Suppressor macrophage treated with lipopolysaccharide for 1 hour (primary cell): ENCODE data around the gene CBFA2T3.
"Not testable (repeated sequence)": the region's sequence is repeated elsewhere in the genome, so short reads cannot be mapped to it uniquely, and the experiment has no call there.

Experiments
- DNase-seq, 3 donors: peaks; one replicate each; pipeline ENCODE4 v3.0.0-alpha.2; 2020 to 2022

CBFA2T3 gene

DNA sequence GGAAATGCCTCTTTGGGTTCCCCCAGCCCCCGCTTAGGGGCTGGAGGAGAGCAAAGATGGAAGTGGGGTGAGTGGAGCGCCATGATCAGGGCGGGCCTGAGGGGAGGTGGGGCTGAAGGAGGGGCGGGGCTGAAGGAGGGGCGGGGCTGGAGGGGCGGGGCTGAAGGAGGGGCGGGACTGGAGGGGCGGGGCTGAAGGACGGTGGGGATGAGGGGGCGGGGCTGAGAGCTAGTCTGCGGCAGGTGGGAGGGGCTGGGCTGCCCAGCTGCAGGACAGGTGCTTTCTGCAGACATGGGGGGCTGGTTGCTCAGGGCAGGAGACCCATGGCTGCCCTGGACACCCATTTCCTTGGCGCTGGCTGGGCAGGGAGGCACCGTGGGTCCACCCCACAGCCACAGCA is 71.4 kb downstream of the CBFA2T3 start:
- peak in 2 of 3 donors; percentile 20 to 63 for DNase-seq

DNA sequence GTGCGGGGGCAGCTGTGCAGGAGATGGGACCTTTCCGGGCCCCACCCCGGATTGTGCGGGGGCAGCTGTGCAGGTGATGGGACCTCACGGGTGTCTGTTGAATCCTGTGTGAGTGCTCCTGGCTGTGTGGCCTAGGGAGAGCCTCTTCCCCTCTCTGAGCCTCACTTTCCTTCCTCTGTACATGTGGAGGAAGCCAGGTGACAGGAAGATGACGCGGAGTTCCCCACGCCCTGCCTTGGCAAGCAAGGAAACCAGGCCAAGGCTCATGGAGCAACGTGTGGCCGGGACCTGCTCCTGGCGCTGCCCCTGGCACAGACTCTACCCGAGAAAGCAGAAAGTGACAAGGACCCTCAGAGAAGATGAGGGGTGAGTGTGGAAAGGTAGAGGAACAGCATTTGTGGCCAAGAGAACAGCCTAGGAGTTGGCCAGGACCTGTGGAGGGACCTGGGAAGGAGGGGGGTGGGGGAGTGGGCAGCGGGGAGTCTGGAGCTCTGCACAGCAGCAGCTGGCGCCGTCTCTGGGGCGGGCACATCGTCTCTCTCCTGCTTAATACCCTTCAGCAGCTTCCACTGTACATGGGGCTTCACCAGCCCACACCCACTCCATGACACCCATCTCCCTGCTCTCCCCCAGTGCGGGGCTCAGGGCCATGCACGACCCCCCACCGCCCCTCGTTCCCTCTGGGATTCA is 72.2 kb downstream of the CBFA2T3 start:
- no peak for DNase-seq

DNA sequence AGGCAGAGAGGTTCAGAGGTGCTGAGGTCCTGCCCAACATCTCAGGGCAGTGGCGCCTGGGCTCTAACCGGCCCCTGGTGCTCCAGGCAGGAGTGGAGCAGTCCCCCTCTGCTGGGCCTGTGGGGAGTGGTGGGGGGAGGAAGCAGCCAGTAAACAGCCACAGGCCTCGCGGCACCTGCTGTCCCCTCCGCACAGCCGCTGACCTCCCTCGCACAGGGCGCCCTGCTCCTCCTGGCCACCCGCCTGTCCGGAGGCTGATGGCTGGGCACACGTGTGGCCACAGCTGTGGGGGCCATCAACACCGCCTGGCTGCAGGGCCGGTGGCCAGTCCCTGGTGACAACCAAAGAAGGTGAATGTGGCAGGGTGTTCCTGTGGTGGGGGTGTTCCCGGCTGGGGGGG is 73.7 kb downstream of the CBFA2T3 start:
- no peak for DNase-seq

DNA sequence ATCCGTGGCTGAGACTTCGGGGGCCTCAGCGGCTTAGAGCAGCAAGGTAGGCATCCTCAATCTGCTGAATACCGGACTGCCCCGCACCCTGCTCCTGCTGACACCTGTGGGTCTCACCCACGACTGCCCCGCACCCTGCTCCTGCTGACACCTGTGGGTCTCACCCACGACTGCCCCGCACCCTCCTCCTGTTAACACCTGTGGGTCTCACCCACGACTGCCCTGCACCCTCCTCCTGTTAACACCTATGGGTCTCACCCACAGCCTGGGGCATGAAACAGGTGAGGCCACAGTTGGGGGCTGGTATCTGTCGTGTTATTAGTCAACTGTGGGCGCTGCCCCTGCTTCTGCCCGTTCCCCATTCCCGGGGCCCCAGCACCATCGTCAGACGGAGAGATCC is 74.3 kb downstream of the CBFA2T3 start:
- DNase-seq = no peak

DNA sequence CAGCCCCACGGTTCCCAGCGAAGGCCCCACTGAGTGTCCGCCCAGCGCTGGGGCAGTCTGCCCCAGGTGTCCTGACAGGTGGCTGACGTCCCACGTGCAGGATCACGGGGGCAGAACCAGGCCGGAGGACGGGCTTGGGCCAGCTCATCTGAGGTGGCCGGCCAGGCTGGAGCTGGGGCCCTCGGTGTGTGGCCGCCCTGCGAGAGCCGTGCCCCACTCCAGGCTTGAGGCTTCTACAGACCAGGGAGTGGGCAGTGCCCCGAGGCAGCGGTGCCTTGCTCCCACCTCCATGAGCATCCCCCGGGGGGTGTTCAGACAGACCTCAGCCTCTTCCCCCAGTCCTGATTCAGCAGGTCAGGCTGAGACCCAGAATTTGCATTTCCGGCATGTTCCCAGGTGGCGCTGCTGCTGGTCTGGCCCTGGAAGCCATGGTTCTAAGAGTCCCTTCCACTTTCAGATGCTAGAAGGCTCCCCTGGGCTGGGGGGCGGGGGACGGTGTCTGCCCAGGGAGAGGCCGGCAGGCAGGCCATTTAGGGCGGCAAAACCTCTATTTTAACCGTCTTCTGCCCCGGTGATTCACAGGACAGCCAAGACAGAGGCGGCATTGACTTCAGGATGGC is 75.2 kb downstream of the CBFA2T3 start:
- no peak for DNase-seq

DNA sequence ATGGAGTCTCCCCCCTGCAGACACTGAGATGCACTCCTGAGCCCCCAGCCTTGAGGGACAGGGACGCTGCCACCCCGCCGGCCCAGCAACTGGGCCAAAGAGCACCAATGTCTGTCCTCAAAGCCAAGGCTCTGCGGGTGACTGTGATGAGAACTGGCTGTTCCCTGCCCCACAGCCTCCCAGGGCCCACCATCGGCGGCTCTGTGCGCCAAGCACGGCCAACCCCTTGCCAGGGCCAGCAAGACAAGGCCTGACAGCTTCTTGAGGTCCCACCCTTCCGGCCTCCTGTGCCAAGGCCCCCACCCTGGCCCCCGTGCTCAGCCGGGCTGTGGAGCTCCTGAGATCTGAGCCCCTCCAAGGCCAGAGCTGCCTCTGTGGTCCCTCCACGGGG is 76.3 kb downstream of the CBFA2T3 start:
- no peak for DNase-seq

DNA sequence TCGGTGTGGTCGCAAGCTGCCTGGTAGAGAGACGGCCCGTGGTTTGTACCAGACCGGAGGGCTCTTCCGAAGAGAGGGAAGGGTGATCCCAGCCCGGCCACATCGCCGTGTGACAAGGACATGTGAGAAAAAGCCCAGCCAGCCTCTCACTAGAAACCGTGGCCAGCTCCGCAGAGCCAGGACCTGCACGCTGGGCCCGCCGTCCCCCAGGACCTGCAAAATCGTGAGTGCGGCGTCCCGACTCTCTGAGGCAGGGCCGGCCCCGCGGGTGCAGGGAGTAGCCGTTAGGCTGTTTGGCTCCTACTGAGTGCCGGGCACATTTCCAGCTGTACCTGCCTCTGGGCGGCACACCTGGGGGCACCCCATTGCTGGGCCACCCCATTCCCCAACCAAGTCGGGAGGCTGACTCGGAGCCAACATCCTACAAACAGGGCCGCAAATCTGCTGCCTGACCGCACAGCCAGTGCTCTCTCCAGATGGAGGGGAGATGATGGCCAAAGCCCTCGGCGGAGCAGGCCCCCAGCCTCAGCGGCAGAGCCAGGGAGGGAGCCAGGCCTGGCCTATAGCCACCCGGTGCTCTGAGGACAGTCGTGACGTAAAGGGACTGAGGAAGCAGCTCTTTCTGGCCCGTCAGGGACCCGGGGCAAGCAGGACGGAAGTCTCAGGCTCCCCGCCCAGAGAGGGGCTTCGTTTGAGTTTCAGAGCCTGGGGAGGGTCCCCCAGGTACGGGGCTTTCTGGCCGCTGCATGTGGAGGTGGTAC is 76.9 kb downstream of the CBFA2T3 start:
- no peak for DNase-seq

DNA sequence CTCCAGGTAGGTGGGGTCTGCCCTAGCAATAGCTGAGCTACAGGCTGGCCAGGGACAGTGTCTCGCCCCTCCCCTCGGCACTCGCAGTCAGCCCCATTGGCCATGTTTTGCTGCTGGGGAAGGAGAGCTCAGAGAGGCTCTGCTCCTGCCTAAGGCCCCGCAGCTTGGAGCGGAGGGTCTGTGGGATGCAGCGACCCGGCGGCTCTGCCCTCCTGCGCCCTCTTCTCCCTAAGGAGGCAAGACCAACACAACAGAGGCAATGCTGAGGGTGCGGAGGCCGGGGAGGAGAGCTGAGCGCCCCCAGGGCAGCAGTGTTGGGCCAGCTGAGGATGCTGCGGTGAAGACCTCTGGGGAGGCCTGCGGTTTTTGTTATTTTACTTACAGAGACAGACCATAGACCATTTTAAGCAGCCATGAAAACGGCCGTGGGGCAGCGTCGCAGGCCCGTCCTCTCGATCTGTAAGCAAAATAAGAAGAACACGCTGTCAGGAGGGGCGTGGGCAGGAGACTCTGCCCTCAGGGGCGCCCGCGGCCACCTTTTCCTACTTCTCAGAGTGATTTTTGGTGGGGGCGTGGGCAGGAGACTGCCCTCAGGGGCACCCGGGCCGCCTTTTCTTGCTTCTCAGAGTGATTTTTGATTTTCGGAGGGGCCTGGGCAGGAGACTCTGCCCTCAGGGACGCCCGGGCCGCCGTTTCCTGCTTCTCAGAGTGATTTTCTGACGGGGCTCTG is 79.1 kb downstream of the CBFA2T3 start:
- no peak for DNase-seq

DNA sequence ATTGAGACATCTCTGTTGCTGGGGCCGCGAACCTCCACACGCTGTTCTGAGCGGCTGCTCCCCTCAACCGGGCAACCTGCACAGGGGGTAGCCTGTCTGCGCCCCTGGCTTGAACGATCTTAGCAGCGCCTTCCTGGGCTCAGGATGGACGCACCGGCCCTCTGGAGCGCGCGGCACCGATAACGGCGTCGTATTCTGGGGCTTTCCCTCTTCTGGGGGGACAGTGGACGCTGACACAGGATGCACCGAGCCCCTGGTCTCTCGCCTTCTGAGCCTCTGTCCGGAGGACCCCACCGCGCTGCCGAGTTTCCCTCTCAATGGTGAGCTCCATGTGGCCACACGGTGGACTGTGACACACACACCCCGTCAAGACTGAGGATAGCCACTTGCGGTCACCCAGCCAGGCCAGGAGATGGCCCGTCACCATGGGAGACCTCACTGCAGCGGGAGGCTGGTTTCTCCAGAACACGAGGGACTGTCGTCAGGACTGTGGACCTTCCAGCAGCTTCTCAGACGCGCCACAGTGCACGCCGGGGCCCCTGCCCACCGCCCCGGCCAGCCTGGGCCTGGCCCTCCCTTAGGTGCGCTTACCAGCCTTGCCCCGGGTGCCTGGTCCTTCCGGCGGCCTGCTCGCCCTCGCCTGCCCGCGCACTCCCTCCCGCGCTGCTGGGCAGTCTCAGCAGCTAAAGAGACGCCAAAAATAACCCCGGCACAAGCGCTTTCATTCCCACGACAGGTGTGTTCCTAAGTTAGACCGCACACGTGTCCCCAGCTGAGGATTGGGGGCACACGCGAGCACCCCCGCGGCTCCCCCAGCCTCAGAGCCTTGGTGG is 80.6 kb downstream of the CBFA2T3 start:
- DNase-seq = no peak

DNA sequence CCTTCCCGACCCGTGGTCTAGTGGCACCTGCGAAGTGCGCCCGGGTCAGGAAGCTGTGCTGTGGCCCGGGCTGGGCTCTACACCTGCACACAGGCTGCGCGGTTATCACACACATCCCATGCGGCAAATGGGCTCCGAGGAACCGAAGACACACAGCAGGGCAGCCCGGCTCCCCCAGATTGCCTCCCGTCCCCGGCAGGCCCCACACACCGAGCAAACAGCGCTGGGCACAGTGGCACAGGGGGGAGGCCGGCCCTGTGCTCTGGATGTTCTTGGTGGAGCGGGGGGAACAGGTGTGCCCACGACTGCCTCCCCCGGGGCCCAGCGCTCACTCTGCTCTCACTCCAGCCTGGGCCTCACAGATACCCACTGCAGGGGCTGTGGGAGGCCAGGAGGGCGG is 81.7 kb downstream of the CBFA2T3 start:
- no peak for DNase-seq

DNA sequence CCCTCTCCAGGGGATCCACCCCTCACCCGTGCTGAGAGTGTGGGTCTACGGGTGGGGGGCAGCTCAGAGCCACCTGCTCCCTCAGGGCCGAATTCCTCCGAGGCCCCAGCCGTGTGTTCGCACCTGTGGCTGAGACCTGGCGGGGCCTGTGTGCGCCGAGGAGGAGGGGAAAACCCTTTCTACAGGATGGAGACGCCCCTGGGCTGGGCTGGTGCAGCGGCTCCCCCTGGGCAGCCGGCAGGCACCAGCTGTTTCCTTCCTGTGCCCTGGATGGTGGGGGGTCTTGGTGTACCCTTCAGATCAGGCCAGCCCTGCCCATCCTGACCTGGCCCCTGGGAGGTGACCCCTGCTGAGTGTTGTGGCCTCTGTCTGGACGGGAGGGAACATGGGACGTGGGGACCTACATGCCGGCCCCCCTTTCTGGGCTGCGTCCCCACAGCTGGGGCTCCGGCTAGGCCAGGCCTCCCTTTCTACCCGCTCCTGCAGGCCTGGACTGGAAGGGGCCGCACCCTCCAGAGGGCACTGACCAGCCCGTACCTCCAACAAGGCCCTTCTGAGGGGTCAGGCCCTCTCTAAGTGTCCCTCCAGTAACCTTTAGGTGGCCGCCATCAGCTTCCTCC is 82.2 kb downstream of the CBFA2T3 start:
- DNase-seq = no peak

DNA sequence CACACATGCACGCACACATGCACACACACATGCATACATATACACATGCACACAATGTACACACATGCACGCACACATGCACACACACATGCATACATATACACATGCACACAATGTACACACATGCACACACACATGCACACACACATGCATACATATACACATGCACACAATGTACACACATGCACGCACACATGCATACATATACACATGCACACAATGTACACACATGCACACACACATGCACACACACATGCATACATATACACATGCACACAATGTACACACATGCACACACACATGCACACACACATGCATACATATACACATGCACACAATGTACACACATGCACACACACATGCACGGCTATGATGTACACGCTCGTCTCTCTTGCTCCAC is 82.7 kb downstream of the CBFA2T3 start:
- DNase-seq = not testable (repeated sequence)

DNA sequence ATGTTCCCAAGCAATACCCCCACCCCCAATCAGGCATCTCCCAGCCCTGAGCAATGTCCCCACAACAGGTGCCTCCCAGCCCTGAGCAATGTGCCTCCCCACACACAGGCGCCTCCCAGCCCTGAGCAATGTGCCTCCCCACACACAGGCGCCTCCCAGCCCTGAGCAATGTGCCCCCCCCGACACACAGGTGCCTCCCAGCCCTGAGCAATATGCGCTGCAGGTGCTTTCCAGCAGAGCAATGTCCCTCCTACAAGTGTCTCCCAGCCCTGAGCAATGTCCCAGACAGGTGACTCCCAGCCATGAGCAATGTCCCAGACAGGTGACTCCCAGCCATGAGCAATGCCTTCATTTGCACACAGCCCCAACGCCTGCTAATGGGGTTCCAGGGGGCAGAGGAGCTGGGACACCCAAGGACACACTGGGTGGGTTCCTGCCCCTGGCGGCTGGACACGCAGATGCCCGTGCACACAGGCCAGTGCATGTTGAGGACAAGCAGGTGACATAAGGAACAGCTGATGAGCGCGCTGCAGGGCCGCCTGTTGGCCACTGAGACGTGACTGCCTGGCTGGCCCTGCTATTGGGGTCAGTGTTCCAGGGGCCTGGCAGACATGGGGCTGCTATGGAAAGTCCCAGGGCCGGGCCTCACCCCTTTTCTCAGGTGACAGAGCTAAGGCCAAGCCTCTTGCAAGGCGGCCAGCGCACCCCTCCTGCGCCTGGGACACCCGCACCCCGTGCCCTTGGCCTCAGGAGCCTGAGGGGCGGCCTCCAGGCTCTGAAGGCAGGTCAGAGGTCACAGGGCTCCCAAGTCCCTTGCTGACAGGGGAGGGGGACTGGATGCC is 83.7 kb downstream of the CBFA2T3 start:
- DNase-seq = no peak

DNA sequence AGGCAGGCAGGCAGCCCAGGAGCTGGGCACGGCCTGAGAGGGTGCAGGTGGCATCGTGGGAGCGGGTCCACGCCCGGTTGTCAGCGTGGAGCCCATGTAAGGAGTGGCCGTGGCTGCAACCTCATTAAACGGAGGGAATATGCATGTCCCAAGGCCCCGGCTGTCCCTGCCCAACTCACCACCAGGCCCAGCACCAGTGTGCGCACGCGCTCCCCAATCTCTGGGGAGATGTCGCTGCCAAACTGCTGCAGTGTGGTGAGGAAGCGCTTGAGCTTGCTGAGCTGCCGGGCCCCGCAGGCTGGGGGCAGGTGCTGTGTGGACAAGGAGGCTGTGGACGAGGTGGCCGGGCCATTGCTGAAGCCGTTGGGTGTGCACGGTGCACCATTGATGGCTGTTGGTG is 84.9 kb downstream of the CBFA2T3 start:
- DNase-seq = no peak

DNA sequence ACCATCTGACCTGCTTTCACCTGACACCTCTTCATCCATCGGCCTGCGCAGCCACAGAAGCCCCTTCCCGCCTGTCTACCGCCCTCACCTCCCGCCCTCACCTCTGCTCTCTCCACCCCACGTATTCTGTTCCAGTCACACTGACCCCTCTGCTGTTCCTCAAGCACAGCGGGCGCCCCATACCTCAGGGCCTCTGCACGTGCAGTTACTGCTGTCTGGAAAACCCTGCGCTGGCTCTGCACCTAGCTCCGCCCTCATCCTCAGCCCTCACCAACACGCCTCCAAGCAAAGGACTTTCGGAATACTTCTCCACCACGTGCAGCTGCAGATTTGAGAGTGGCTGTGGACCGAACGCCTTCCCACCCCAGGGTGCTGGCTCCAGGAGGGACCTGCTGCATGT is 85.9 kb downstream of the CBFA2T3 start:
- no peak for DNase-seq

DNA sequence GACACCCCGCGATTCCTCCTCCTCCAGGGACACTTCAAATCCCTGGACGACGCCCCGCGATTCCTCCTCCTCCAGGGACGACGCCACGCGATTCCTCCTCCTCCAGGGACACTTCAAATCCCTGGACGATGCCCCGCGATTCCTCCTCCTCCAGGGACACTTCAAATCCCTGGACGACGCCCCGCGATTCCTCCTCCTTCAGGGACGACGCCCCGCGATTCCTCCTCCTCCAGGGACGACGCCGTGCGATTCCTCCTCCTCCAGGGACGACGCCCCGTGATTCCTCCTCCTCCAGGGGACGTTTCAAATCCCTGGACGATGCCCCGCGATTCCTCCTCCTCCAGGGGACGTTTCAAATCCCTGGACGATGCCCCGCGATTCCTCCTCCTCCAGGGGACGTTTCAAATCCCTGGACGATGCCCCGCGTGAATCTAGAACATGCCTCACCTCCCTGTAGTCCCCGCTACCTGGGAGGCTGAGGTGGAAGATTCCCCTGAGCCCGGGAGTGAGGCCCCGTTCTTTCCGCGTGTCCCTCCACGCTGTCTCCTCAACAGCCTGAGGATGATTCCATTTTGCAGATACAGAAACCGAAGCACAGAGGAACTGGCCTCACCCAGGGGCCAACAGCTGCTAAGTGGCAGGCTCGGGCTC is 87.2 kb downstream of the CBFA2T3 start:
- not testable (repeated sequence) for DNase-seq

DNA sequence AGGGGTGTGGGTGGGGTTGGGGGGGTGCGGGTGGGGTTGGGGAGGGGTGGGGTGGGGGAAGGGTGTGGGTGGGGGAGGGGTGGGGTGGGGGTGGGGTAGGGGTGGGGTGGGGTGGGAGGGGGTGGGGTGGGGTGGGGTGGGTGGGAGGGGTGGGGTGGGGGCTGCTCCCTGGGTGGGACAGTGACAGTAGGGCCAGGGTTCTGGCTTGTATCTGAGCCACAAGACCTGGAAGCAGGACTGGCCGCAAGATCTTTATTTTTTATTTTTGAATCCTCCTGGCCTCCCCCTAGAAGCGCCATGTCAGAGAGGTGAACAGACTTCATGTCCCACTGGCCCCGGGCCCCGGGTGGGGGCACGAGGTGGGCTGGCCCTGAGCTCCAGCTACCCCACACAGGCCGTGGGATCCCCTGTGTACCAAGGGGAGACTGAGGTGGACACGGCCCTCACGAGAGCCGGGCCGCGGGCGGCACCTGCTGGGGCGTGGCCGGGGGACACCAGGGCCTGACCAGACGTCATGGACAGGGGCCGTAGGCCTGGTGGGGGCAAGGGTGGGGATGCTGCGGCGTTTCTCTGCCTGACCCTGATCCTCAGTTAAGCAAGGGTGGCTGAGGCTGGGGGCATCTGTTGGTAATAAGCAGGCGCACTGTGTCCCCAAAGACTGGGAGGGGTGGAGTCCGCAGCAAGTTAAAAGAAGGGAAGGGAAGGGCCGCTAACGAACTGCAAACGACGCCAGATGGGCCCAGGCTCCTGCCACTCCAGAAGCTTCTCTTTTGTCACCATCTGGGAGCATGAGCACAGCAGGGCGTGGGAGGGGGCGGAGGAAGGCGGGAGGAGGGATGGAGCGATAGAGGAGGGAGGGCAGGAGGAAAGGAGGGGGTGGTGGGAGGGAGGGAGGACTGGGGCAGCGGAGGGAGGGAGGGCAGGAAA is 88.3 kb downstream of the CBFA2T3 start:
- no peak for DNase-seq

DNA sequence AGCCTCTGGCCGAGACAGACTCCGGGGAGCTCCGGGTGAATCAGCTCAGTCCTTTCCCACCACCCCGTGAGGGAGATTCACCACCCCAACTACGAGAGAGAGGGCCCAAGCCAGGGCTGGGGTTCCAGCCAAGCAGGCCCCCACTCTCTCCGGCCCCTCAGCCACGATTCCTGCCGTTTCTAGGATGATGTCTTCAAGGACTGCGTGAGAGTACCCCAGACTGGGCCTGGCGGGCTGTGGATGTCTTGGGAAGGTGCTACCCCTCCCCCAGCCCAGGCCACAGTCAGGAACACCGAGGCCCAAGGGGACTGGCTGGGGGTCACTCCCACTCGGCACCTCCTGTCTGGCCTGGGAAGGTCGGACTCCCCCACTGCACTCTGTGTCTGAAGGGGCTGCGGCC is 89.0 kb downstream of the CBFA2T3 start:
- DNase-seq = no peak

DNA sequence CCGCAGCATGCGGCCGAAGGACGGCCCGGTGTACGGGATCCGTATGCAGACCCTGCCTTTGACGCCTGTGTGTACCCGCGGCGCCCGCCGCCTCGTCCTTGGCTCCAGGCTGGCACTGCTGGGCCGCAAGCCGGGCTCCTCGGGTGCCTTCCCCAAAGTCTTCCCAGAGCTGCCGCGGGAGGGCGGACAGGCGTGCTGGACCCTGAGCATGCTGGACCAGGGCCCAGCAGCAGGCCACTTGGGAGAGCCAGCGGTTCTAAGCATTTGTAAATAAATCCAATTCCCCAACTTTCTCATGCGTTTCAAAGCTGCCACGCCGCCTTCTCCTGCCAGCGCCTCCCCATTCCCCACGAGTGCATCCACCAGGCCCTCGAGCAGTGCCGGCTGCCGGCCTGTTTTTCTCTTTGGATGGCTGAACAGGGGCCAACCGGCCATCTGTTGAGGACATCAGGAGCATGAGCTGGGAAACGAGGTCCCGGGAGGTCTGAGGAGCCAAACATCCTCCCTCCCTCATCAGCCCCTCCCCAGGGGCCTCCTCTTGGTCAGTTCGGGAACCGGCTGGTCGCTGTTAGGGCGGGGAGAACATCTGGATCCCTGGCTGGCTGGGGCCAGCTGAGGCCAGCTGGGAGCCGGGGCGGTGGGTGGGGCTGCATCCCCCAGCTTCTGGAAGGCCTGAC is 90.0 kb downstream of the CBFA2T3 start:
- no peak for DNase-seq
